Hematopoietic multipotent progenitor cell treated with erythropoietin and hydrocortisone succinate and interleukin-3 and kit ligand, for 8 days (in vitro differentiated cells): ENCODE results near the gene AMPD2.
A peak's percentile ranks its signal among the peaks of the same experiment; 100 is the strongest.

Experiments used
- DNase-seq: peaks from one replicate; pipeline ENCODE4 v3.0.0-alpha.2; 2015

Gene AMPD2

GRCh38 chr1:109630898-109631512 lies 11.4 kb downstream of the AMPD2 start:
- no peak for DNase-seq

- DNase-seq = no peak
These were observed 12.2 kb downstream of the AMPD2 start for GRCh38 chr1:109631513-109632505.

GRCh38 chr1:109632671-109633346 lies 13.2 kb downstream of the AMPD2 start:
- no peak for DNase-seq

- DNase-seq = no peak
These were observed 14.7 kb downstream of the AMPD2 start for GRCh38 chr1:109634292-109634691.

GRCh38 chr1:109634771-109635750 lies 15.4 kb downstream of the AMPD2 start:
- DNase-seq = no peak

- DNase-seq = no peak
These were observed 16.2 kb downstream of the AMPD2 start for GRCh38 chr1:109635862-109636200.

GRCh38 chr1:109636201-109636952 lies 16.7 kb downstream of the AMPD2 start:
- DNase-seq = peak; percentile 17

GRCh38 chr1:109637446-109637845 lies 17.8 kb downstream of the AMPD2 start:
- no peak for DNase-seq

GRCh38 chr1:109639063-109639840 lies 19.6 kb downstream of the AMPD2 start:
- peak; percentile 52 for DNase-seq

GRCh38 chr1:109639841-109640184 lies 20.2 kb downstream of the AMPD2 start:
- no peak for DNase-seq

GRCh38 chr1:109640285-109640865 lies 20.7 kb downstream of the AMPD2 start:
- DNase-seq = peak; percentile 88

GRCh38 chr1:109641078-109641740 lies 21.6 kb downstream of the AMPD2 start:
- peak; percentile 68 for DNase-seq

GRCh38 chr1:109641861-109642260 lies 22.2 kb downstream of the AMPD2 start:
- no peak for DNase-seq

GRCh38 chr1:109642626-109643025 lies 23.0 kb downstream of the AMPD2 start:
- no peak for DNase-seq

- DNase-seq = peak; percentile 84
These were observed 24.0 kb downstream of the AMPD2 start for GRCh38 chr1:109643385-109644230.

- DNase-seq = peak; percentile 89
These were observed 25.0 kb downstream of the AMPD2 start for GRCh38 chr1:109644670-109645069.

- DNase-seq = peak; percentile 60
These were observed 29.9 kb downstream of the AMPD2 start for GRCh38 chr1:109649491-109649914.

- no peak for DNase-seq
These were observed 31.0 kb downstream of the AMPD2 start for GRCh38 chr1:109650609-109651008.

- DNase-seq = no peak
These were observed 32.8 kb downstream of the AMPD2 start for GRCh38 chr1:109652402-109652801.
